ENCODE results near the gene CFAP61.

DNA sequence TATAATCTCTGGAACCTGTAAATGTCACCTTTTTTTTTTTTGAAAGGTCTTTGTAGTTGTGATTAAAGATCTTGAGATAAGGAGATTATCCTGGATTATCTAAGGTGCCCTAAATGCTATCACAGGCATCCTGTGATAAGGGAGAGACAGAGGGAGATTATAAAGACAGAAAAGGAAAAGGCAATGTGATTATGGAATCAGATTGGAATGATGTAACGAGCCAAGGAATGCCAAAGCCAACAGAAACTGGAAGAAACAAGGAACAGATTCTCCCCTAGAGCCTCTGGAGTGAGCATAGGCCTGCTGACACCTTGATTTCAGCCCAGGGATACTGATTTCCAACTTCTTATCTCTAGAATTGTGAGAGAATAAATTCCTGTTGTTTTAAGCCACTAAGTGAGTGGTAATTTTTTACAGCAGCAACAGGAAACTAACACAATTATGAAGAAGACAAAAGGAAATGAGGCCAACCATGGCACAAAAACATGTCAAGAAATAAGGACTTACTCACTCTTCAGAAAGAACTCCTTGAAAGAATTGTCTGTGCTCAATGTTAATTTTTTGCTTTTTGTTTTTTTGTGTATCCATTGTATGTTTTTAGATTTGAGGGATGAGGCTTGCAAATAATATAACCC lies 82.7 kb downstream of the CFAP61 start:
- TF ChIP-seq, protein P1, sequence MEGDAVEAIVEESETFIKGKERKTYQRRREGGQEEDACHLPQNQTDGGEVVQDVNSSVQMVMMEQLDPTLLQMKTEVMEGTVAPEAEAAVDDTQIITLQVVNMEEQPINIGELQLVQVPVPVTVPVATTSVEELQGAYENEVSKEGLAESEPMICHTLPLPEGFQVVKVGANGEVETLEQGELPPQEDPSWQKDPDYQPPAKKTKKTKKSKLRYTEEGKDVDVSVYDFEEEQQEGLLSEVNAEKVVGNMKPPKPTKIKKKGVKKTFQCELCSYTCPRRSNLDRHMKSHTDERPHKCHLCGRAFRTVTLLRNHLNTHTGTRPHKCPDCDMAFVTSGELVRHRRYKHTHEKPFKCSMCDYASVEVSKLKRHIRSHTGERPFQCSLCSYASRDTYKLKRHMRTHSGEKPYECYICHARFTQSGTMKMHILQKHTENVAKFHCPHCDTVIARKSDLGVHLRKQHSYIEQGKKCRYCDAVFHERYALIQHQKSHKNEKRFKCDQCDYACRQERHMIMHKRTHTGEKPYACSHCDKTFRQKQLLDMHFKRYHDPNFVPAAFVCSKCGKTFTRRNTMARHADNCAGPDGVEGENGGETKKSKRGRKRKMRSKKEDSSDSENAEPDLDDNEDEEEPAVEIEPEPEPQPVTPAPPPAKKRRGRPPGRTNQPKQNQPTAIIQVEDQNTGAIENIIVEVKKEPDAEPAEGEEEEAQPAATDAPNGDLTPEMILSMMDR (IDR thresholded peaks at IDR 0.05; ENCODE audit: insufficient read depth, low read depth, low read length), result no peak
- TF ChIP-seq EZH2 (IDR thresholded peaks at IDR 0.05; ENCODE audit: insufficient read depth, low read length), result no peak

Measured in astrocyte (in vitro differentiated cells and primary cell).